Measurements from ENCODE around the gene KLK11. TPM values are rescaled to one million over a fixed set of nuclear protein-coding genes. Genes with fewer than 3 reads are reported as not detected.

Gene KLK11
- total and polyA plus RNA-seq, 10 of the 15 experiments (the other 5 are each of a cell fraction or from before 2014, with no cell fraction given): not detected

GRCh38 chr19:51060973-51061372, 34.6 kb upstream of the KLK11 start:
- CTCF ChIA-PET: no interaction called here
- RAD21 ChIA-PET (ENCODE audit: unreplicated experiment): no interaction called here
- Histone ChIP-seq H3K27ac (ENCODE audit: control insufficient read depth, insufficient read depth) (no peak overlapping the region), H2AFZ (ENCODE audit: control insufficient read depth, low read depth, low read length) (no peak overlapping the region), H3K4me2 (ENCODE audit: control insufficient read depth, insufficient read depth) (no peak overlapping the region), H3K27me3 (replicated peaks in 1 of 2; ENCODE audit: control insufficient read depth in 2 of 2, insufficient read depth in 2 of 2, low read length in 1 of 2) (no peaks in the 10 kb centered on the region; a peak in 1 of 4 replicates), H3K79me2 (ENCODE audit: control insufficient read depth, insufficient read depth, low read length) (no peaks in the 10 kb centered on the region), H3K4me3 (no peak overlapping the region), H3K36me3 (ENCODE audit: control insufficient read depth in 2 of 2, insufficient read depth in 2 of 2, low read length in 1 of 2) (no peaks in the 10 kb centered on the region), H4K20me1 (ENCODE audit: control insufficient read depth, insufficient read depth) (no peaks in the 10 kb centered on the region), H3K4me1 (ENCODE audit: control insufficient read depth, insufficient read depth, low read length) (no peaks in the 10 kb centered on the region), H3K9me3 (replicated peaks; ENCODE audit: control insufficient read depth, insufficient read depth, low read length) (no peaks in the 10 kb centered on the region), H3K9ac (ENCODE audit: control insufficient read depth, insufficient read depth, low read length) (no peak overlapping the region)
- DNase-seq (ENCODE audit: low read depth, low spot score): no peak
- in situ Hi-C loops (cut with MboI) (no loop called here), intact Hi-C loops (cut with micrococcal nuclease; ENCODE audit: unreplicated experiment) (no loop called here)
- POLR2A ChIA-PET: no interaction called here
- BruUV-seq (replicated peaks): no TSS peak
- TF ChIP-seq NFXL1 (IDR thresholded peaks at IDR 0.05; ENCODE audit: borderline replicate concordance) (no peak), SRF (IDR thresholded peaks at IDR 0.05; ENCODE audit: low read depth in 2 of 2, low read length in 2 of 2) (no peak), LARP7 (IDR thresholded peaks at IDR 0.05) (no peak), YBX1 (IDR thresholded peaks at IDR 0.05) (no peak), FOXM1 (IDR thresholded peaks at IDR 0.05; ENCODE audit: low read depth, low read length) (no peak), SIN3A (IDR thresholded peaks at IDR 0.05; ENCODE audit: low read depth, low read length) (no peak)
- 0% methylated on average over 1 of the region's 1 CpG for WGBS (ENCODE audit: insufficient coverage, insufficient replicate concordance, low lambda C conversion rate, missing lambda C conversion rate)
- ATAC-seq: no peak
- SMC1A ChIA-PET (ENCODE audit: uncharacterized antibody, unreplicated experiment): no interaction called here
- FAIRE-seq: no peak

GRCh38 chr19:51060336-51060735, 33.9 kb upstream of the KLK11 start:
- no peaks in the 10 kb centered on the region for H3K36me3 ChIP-seq (ENCODE audit: control insufficient read depth in 2 of 2, insufficient read depth in 2 of 2, low read length in 1 of 2)
- RAD21 ChIA-PET (ENCODE audit: unreplicated experiment): no interaction called here
- intact Hi-C loops (cut with micrococcal nuclease; ENCODE audit: unreplicated experiment): no loop called here
- H4K20me1 ChIP-seq (ENCODE audit: control insufficient read depth, insufficient read depth): no peaks in the 10 kb centered on the region
- no peak for TF ChIP-seq NBN (IDR thresholded peaks at IDR 0.05)
- TF ChIP-seq EED (IDR thresholded peaks at IDR 0.05; ENCODE audit: low read depth): no peak
- no peak for TF ChIP-seq ZNF592 (IDR thresholded peaks at IDR 0.05)
- no peak for TF ChIP-seq TCF7 (IDR thresholded peaks at IDR 0.05; ENCODE audit: borderline replicate concordance)
- no peak for TF ChIP-seq SMAD5 (IDR thresholded peaks at IDR 0.05; ENCODE audit: low read depth)
- H2AFZ ChIP-seq (ENCODE audit: control insufficient read depth, low read depth, low read length): no peak overlapping the region
- H3K79me2 ChIP-seq (ENCODE audit: control insufficient read depth, insufficient read depth, low read length): no peaks in the 10 kb centered on the region
- H3K27ac ChIP-seq (ENCODE audit: control insufficient read depth, insufficient read depth): no peak overlapping the region
- no peak overlapping the region for H3K4me2 ChIP-seq (ENCODE audit: control insufficient read depth, insufficient read depth)
- ATAC-seq: no peak
- no peak for DNase-seq (ENCODE audit: low read depth, low spot score)
- no peak overlapping the region for H3K4me3 ChIP-seq
- SMC1A ChIA-PET (ENCODE audit: uncharacterized antibody, unreplicated experiment): no interaction called here
- no peaks in the 10 kb centered on the region for H3K4me1 ChIP-seq (ENCODE audit: control insufficient read depth, insufficient read depth, low read length)
- H3K9ac ChIP-seq (ENCODE audit: control insufficient read depth, insufficient read depth, low read length): no peak overlapping the region
- CTCF ChIA-PET: no interaction called here
- H3K9me3 ChIP-seq (replicated peaks; ENCODE audit: control insufficient read depth, insufficient read depth, low read length): no peaks in the 10 kb centered on the region
- H3K27me3 ChIP-seq (replicated peaks in 1 of 2; ENCODE audit: control insufficient read depth in 2 of 2, insufficient read depth in 2 of 2, low read length in 1 of 2): no peaks in the 10 kb centered on the region
- FAIRE-seq: no peak
- BruUV-seq (replicated peaks): no TSS peak
- POLR2A ChIA-PET: no interaction called here
- 31% methylated on average over 4 of the region's 4 CpGs for WGBS (ENCODE audit: insufficient coverage, insufficient replicate concordance, low lambda C conversion rate, missing lambda C conversion rate)
- in situ Hi-C loops (cut with MboI): no loop called here
